HG03378 (cell line): ENCODE results near the gene MYH8.

ENCODE experiments used
- ATAC-seq: cut with Tn5 transposase; IDR thresholded peaks from one replicate; pipeline ENCODE4 v1.9.1; 2021; ENCODE audit warnings: mild to moderate bottlenecking, moderate library complexity; ENCODE audit not compliant: unreplicated experiment

MYH8 gene

DNA sequence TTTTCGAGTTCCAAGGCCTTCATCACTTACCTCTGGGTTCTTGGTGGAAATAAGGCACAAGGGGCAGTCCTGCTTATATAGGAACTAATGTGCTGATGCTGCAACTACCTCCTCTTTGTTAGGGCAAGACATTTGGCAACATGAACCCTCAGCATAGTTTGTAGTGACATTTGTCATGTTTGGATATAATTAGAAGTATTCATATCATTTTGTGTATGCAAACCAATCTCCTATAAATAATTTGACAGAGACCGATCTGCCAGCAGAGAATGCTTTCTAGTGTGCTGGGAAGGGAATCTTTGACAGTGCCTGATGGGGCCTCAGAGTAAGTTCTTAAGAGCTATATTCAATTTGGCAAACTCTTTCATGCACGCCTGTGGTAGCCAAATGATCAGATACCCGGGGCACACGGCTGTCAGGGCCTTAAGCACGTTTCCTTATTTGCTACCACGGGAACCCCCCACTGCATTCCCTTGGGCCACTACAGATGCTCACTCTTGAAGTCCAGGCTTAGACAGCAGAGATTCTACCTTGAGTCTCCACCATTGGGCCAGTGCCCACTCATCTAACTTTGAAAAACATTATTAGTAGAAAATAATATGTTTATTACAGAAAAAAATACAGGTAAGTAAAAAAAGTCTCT, at the start of gene MYH8:
Gene MYH8, minus strand, starts transcription at position 51 of the 643 bp plus-strand sequence. CDS start 1,723 bp downstream, outside the sequence.
- ATAC-seq: no peak

GRCh38 chr17:10469459-10469858, 47.7 kb upstream of the MYH8 start, which contains the start of gene MYH4:
MYH4 (minus strand) TSS chr17:10469559; CDS start chr17:10466745, 2,814 bp downstream.
- ATAC-seq: no peak

GRCh38 chr17:10463402-10463801, 41.7 kb upstream of the MYH8 start:
- ATAC-seq: no peak

GRCh38 chr17:10460062-10460461, 38.3 kb upstream of the MYH8 start:
- no peak for ATAC-seq

DNA sequence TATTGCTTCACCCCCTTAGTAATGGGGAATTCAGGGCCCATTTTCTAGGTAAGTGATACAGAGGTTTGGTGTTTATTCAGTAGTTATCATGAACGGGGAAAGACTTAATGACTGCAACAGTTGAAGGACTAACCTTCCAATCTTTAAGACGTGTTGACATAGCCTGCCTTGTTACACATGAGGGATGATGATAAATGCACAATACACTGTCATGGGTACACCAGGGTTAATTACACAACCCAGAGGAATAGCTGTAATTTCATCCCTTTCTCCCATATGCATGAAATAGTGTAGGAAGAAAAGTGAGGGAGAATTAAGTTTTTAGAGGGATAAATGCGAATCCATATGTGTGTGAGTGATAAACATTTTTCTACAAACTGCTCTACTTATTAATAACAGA, 37.0 kb upstream of the MYH8 start:
- ATAC-seq: no peak

- no peak for ATAC-seq
These were observed 36.2 kb upstream of the MYH8 start for GRCh38 chr17:10457952-10458351.

GRCh38 chr17:10447026-10447931, 25.5 kb upstream of the MYH8 start:
- no peak for ATAC-seq

DNA sequence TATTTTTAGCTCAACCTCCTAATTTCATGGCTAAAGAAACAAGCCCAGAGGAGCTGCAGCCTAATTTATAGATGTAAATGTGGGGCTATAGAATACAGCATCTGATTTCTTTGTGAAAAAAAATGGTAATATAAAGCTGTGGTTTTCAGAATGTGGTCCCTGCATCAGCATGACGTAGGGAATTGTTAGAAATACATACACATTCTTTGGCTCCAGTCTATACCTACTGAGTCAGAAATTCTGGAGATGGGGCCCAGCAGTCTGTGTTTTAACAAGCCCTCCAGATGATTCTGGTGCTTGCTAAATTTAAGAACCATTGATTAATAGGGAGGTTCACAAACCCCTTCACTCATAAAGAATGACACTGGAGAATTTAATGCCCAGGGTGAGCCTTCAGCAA, 18.1 kb upstream of the MYH8 start:
- ATAC-seq: no peak

GRCh38 chr17:10435096-10435495, 13.3 kb upstream of the MYH8 start:
- no peak for ATAC-seq

DNA sequence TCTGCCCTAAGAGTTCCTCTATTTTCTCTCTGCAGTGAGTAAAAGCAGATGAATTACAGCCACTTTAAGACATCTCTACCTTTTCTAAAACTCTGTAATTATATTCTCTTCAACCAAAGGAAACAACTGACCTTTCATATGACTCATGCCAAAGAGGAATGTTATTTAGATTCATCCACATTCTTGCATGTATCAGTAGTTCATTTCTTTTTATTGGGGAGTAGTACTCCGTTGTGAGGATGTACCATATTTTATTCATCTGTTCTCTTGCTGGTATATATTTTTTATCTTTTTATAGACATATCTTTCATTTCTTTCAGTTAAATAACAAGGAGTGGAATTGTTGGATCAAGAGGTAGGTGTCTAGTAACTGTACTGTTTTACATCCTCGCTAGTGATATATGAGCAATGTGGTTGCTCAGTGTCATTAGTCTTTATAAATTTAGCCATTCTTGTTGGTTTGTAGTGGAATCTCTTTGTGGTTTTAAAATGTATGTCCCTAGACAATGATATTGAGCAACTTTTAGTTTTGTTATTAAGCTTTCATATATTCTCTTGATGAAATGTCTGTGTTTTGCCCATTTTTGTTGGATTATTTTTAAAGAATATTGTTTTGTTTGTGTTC, 7.8 kb upstream of the MYH8 start:
- ATAC-seq: no peak

- no peak for ATAC-seq
These were observed 7.0 kb upstream of the MYH8 start for GRCh38 chr17:10428781-10429180.

- no peak for ATAC-seq
These were observed 539 bp downstream of the MYH8 start for GRCh38 chr17:10421211-10421610.

DNA sequence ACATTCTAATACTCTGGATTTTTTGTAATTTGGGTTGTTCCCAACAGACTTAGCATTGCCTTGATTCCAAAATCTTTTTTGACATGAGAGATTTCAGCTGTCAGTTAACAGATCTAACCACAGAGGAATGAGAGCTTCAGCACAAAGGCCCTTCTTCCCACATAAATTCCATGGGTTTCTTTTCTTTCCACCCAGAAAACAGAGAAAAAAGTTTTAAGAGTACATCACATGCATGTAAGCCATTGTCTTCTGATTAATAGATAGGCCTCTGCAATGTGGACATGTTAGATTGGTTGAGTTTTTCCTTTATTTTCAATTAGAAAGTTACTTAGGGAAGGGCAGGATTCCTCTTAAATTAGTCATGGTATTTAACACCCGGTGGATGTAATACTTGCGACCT, 939 bp downstream of the MYH8 start:
- no peak for ATAC-seq

DNA sequence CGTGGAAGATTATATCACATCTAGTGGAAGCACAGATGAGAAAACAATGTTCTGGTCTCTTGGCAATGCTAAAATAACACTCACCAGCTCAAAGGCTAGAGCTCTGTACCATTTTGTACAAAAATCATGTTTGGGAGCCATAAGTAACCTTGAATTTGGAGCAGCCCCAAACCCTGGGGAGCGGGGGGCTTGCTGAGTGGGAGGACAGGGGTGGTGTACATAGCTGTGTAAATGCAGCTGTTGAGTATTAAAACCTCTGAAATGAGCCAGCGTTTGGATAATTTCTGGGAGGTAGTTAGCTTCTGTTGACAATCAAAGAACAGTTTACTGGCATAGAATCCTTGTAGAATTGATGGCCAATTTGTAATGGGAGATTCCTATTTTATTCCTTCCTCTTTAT, 4.3 kb downstream of the MYH8 start:
- no peak for ATAC-seq

DNA sequence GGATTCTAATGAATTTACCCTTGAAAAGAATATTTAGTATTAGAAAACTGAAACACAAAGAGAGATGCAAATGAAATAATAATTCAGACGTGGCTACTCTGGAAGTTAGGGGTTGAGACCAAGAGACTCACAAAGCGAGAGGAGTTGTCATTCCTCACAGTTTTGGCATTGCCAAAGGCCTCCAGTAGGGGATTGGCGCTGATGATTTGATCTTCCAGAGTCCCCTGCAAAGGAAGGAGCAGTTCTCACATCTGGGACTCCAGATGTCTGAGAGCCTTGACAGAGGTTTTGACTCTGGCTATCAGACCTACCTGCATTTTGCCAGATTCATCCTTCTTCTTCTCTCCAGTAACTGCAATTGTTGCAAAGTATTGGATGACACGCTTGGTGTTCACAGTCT, 6.6 kb downstream of the MYH8 start:
- no peak for ATAC-seq

- ATAC-seq: no peak
These were observed 18.2 kb downstream of the MYH8 start for GRCh38 chr17:10403589-10403988.

DNA sequence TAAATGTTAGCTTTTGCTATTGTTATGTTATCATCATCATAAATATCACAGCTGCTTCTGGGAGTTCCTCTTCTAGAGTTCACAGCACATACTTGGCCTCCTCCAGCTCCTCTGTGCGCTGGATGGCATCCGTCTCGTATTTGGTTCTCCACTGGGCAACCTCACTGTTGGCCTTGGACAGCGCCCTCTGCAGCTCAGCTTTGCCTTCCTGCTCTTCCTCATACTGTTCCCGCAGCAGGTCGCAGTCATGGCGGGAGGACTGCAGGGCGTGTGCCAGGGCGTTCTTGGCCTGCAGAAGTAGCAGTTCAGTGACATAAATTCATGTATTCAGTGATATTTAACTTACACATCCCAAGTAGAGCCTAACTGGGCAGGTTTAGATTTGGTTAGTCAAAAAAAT, 23.4 kb downstream of the MYH8 start:
- ATAC-seq: no peak

DNA sequence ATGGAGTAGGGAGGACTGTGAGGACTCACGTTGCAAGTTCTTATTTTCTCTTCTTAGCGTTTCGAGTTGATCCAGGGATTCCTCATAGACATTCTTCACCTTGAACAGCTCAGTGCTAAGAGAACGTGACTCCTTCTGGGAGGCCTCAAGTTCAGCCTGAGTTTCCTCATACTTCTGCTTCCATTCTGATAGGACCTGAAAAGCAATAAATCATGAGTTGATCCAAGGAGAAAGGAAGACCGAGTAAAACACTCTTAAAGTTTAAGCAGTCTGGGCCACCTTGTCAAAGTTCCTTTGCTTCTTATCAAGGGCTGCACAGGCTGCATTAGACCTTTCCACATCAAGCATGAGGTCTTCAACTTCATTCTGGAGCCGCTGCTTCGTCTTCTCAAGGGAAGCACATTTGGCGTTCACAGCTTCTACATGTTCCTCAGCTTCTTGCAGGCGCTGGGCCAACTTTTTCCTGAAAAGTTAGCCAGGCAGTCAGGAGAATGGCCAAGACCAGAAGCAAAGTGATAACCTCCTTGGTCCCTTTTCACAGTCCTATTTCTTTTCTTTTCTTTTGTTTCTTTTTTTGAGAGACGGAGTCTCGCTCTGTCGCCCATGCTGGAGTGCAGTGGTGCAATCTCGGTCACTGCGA, 25.1 kb downstream of the MYH8 start:
- ATAC-seq: no peak

- ATAC-seq: peak; percentile 55
These were observed 27.4 kb downstream of the MYH8 start for GRCh38 chr17:10394201-10394887.

DNA sequence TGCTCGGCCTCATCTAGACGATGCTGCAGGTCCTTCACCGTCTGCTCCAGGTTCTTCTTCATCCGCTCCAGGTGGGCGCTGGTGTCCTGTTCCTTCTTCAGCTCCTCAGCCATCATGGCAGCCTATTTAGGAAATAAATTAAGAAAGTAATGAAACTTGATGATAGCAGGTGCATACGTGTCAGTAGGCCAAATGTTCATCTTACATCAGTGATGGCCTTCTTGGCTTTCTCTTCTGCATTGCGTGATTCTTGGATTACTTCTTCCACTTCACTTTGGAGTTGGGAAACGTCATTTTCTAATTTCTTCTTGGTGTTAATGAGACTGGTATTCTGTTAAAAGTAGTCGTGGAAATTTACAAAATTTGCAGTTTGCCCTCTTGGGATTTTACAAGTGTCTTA, 28.9 kb downstream of the MYH8 start:
- ATAC-seq: no peak

- ATAC-seq: no peak
These were observed 35.9 kb downstream of the MYH8 start for GRCh38 chr17:10385871-10386270.
